Thymus (tissue), 11 donors: ENCODE results near the gene SLC35E4. TPM values are rescaled to one million over a fixed set of nuclear protein-coding genes. Genes with fewer than 3 reads are reported as not detected.

Source experiments
- DNase-seq, 9 donors: peaks; one replicate each; pipeline ENCODE4 v3.0.0-alpha.2; 2013; ENCODE audit warnings: low spot score in 9 of 9, low read depth in 6 of 9, missing footprints in 1 of 9
- H3K27ac ChIP-seq, 2 donors: one replicate each; pipeline ENCODE4 v1.5.1; 2013; ENCODE audit warnings: control low read depth in 1 of 2, low read depth in 1 of 2, low read length in 1 of 2, mild to moderate bottlenecking in 1 of 2, moderate library complexity in 1 of 2
- H3K27me3 ChIP-seq, 2 donors: one replicate each; pipeline ENCODE4 v1.5.1; 2013; ENCODE audit warnings: low read length in 1 of 2; ENCODE audit not compliant: control insufficient read depth in 2 of 2, insufficient read depth in 1 of 2
- H3K36me3 ChIP-seq, 2 donors: one replicate each; pipeline ENCODE4 v1.5.1; 2013; ENCODE audit warnings: low read length in 1 of 2, mild to moderate bottlenecking in 1 of 2, moderate library complexity in 1 of 2; ENCODE audit not compliant: control insufficient read depth in 2 of 2, insufficient read depth in 2 of 2
- H3K4me1 ChIP-seq, 2 donors: one replicate each; pipeline ENCODE4 v1.5.1; 2013; ENCODE audit warnings: low read length in 2 of 2; ENCODE audit not compliant: control insufficient read depth in 2 of 2, insufficient read depth in 2 of 2
- H3K4me3 ChIP-seq, 2 donors: one replicate each; pipeline ENCODE4 v1.5.1; 2013; ENCODE audit warnings: low read length in 2 of 2, control low read depth in 1 of 2, mild to moderate bottlenecking in 1 of 2
- H3K9me3 ChIP-seq, 2 donors: one replicate each; pipeline ENCODE4 v1.5.1; 2013; ENCODE audit warnings: low read length in 1 of 2, mild to moderate bottlenecking in 1 of 2; ENCODE audit not compliant: control insufficient read depth in 2 of 2, insufficient read depth in 1 of 2
- WGBS: extraction: QIAGEN DNeasy Blood & Tissue Kit; methylation state at CpG from one replicate; pipeline ENCODE4 v1.1.7; 2013; 5-methylcytosine and 5-hydroxymethylcytosine counted together
- polyA plus RNA-seq: library from polyadenylated mRNA; stranded (reverse); fragments of 200-250 nt; gene quantifications from one replicate; pipeline ENCODE4 v1.2.3, GENCODE V29; 2013
- total RNA-seq: library from RNA; stranded (reverse); fragments of 120-200 nt; gene quantifications from one replicate; pipeline ENCODE4 v1.2.4, GENCODE V29; 2013
- donor health status: healthy.

The SLC35E4 gene
- total and polyA plus RNA-seq, 2 donors, result 0.57 to 1.2 TPM

- Histone ChIP-seq H3K4me1 (no peaks in the 10 kb centered on the region), H3K9me3 (no peaks in the 10 kb centered on the region), H3K36me3 (no peaks in the 10 kb centered on the region), H3K4me3 (no peak overlapping the region), H3K27ac (no peak overlapping the region), H3K27me3 (peaks cover 0 to 11% of the 10 kb centered on the region in 2 donors)
- 95% methylated on average over 4 of the region's 4 CpGs for WGBS
- DNase-seq, result no peak
These were observed 51.8 kb downstream of the SLC35E4 start for GRCh38 chr22:30687358-30687757.

- Histone ChIP-seq H3K9me3 (no peaks in the 10 kb centered on the region), H3K4me1 (peaks cover 3 to 5% of the 10 kb centered on the region in 2 donors), H3K27ac (no peak overlapping the region), H3K36me3 (no peaks in the 10 kb centered on the region), H3K4me3 (no peak overlapping the region), H3K27me3 (peaks cover 17 to 31% of the 10 kb centered on the region in 2 donors)
- no peak for DNase-seq
- 79% methylated on average over 1 of the region's 1 CpG for whole genome bisulfite sequencing
These were observed 54.0 kb downstream of the SLC35E4 start for GRCh38 chr22:30689622-30690021.

- Histone ChIP-seq H3K27me3 (peaks cover 32 to 46% of the 10 kb centered on the region in 2 donors), H3K36me3 (no peaks in the 10 kb centered on the region), H3K4me3 (no peak overlapping the region), H3K27ac (no peak overlapping the region), H3K9me3 (peaks cover 0 to 3% of the 10 kb centered on the region in 2 donors), H3K4me1 (peaks cover 3 to 5% of the 10 kb centered on the region in 2 donors)
- DNase-seq, result no peak
- WGBS, result 90% methylated on average over 1 of the region's 1 CpG
These were observed 55.6 kb downstream of the SLC35E4 start for GRCh38 chr22:30691204-30691603.

GRCh38 chr22:30694171-30694639, 58.6 kb downstream of the SLC35E4 start:
- no peaks in the 10 kb centered on the region for H3K36me3 ChIP-seq
- H3K4me1 ChIP-seq, result peaks cover 3 to 5% of the 10 kb centered on the region in 2 donors
- peak overlapping the region; percentile 33 to 50 for H3K4me3 ChIP-seq
- DNase-seq, result peak in 2 of 9 donors; percentile 2 to 27
- H3K9me3 ChIP-seq, result peaks cover 0 to 3% of the 10 kb centered on the region in 2 donors
- peak overlapping the region in 1 of 2 donors; percentile 31 for H3K27ac ChIP-seq
- H3K27me3 ChIP-seq, result peaks cover 36 to 66% of the 10 kb centered on the region in 2 donors
- WGBS, result 1% methylated on average over 38 of the region's 38 CpGs

- peaks cover 39 to 66% of the 10 kb centered on the region in 2 donors for H3K27me3 ChIP-seq
- no peak for DNase-seq
- no peaks in the 10 kb centered on the region for H3K36me3 ChIP-seq
- peaks cover 0 to 3% of the 10 kb centered on the region in 2 donors for H3K9me3 ChIP-seq
- peaks cover 3 to 5% of the 10 kb centered on the region in 2 donors for H3K4me1 ChIP-seq
- H3K27ac ChIP-seq, result peak within 1 kb of the TSS in 1 of 2 donors; percentile 31
- 6% methylated on average over 88 of the region's 88 CpGs for WGBS
- H3K4me3 ChIP-seq, result peak within 1 kb of the TSS; percentile 33 to 50
These were observed 59.2 kb downstream of the SLC35E4 start, which contains the start of gene OSBP2 for GRCh38 chr22:30694640-30695350. OSBP2 (plus strand) TSS chr22:30694874; CDS start chr22:30694910, 36 bp downstream.

- H3K27me3 ChIP-seq, result peaks cover 39 to 66% of the 10 kb centered on the region in 2 donors
- no peak overlapping the region for H3K27ac ChIP-seq
- DNase-seq, result no peak
- WGBS, result 89% methylated on average over 15 of the region's 15 CpGs
- no peaks in the 10 kb centered on the region for H3K36me3 ChIP-seq
- peaks cover 3 to 5% of the 10 kb centered on the region in 2 donors for H3K4me1 ChIP-seq
- peaks cover 0 to 3% of the 10 kb centered on the region in 2 donors for H3K9me3 ChIP-seq
- H3K4me3 ChIP-seq, result no peak overlapping the region
These were observed 59.8 kb downstream of the SLC35E4 start for GRCh38 chr22:30695351-30695851.

GRCh38 chr22:30695871-30696655, 60.5 kb downstream of the SLC35E4 start:
- WGBS, result 96% methylated on average over 7 of the region's 7 CpGs

More at GRCh38 chr22:30695871-30696655, 60.5 kb downstream of the SLC35E4 start:
- no peak for DNase-seq
- Histone ChIP-seq H3K36me3 (no peaks in the 10 kb centered on the region), H3K4me3 (no peak overlapping the region), H3K4me1 (peaks cover 3 to 5% of the 10 kb centered on the region in 2 donors), H3K27me3 (peaks cover 39 to 66% of the 10 kb centered on the region in 2 donors), H3K9me3 (peaks cover 0 to 3% of the 10 kb centered on the region in 2 donors), H3K27ac (no peak overlapping the region)
